Forelimb muscle (tissue), 1 donor: ENCODE measurements around the gene TEX261. TPM values are rescaled to one million over a fixed set of nuclear protein-coding genes. Genes with fewer than 3 reads are reported as not detected.

Source experiments
- DNase-seq: peaks from one replicate; pipeline ENCODE4 v3.0.0-alpha.2; 2013; ENCODE audit warnings: low read depth
- polyA plus RNA-seq: library from polyadenylated mRNA; unstranded; fragments of 120-200 nt; gene quantifications from one replicate; pipeline ENCODE4 v1.2.1, GENCODE V29; 2013; ENCODE audit not compliant: insufficient read length

TEX261 gene
- polyA plus RNA-seq, 1 donor, result 34.2 TPM

DNA sequence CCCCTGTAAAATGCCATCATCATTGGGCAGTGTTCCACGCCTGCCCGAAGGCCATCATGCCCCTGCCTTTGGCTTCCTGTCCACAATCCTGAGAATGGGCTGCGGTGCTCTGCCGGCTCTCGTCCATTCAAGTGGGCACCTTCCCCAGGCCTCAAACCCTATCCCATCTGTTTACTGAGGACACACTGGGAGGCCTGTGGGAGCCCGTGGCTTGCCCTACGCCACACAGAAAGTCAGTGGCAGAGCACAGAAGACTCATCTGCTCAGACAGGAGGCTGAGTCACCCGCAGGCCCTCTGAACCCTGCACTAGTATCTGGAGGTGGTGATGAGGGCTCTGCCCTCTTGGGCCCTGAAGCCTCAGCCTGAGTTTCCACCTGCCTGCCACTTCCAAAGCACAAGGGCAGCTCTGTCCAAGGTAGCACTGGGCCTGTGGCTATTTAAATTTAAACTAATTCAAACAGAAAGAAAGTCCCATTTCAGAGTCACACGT, 35.4 kb downstream of the TEX261 start:
- no peak for DNase-seq

DNA sequence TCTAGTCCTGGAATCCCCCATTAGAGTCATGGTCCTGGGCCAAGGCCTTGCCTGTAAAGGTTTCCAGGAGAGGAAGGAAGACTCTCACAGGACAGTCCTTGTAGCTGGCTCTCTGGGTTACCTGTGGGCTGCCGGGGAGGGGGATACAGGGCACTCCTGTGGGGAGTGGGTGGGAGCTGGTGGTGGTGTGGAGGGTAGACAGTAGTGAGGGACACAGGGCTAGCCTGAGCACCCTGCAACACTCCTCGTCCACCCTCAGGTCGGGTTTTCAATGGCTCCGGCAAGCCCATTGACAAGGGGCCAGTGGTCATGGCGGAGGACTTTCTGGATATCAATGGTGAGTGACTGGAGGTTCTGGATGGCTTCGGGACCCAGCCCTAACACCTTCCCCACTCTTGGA, 35.9 kb downstream of the TEX261 start:
- no peak for DNase-seq

DNA sequence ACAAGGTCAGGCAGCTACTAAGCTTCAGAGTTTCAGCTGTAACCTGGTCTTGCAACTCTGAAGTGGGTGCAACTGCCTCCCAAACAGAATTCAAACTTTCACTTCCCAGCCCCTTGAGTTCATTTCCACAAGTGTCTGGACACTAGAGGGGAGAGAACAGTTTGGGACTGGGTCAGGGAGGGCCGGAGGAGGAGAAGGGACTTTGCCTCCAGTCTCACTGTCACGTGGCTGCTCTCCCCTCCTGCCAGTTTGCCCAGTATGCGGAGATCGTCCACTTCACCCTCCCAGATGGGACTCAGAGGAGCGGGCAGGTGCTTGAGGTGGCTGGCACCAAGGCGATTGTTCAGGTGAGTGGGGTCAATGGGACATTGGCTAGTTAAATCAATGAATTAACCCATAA, 36.9 kb downstream of the TEX261 start:
- no peak for DNase-seq

DNA sequence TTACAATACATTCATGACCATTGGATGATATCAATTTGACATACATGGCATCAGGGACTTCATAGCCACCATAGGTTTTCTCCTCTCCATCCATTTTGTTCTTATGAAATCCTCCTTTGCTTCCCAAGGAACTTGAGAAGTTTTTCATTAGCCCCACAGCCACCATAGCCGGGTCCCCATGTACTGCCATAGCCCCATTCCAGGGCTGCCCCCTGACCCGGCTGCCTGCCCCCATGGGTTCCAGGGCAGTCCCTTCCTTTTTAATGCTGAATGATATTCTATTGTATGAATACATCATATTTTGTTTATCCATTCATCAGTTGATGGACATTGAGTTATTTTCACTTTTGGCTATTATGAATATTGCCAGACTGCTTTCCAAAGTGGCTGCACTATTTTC, 38.5 kb downstream of the TEX261 start:
- DNase-seq, result no peak

DNA sequence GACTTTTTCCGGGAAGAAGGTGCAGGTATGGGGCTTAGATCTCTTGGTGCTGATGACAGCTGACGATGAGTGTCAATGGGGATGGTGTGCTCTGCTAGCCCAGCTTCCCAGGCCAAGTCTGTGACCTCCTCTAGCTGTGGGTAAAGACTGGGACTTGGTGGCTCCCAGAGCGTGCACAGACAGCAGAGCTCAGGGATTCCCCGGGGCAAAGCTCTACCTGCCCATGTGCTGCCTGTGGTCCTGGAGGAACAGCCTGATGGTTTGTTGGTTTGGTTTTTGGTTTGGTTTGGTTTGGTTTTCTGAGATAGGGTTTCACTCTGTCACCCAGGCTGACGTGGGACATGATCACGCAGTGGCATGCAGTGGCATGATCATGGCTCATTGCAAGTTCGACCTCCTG, 39.8 kb downstream of the TEX261 start:
- DNase-seq, result no peak

DNA sequence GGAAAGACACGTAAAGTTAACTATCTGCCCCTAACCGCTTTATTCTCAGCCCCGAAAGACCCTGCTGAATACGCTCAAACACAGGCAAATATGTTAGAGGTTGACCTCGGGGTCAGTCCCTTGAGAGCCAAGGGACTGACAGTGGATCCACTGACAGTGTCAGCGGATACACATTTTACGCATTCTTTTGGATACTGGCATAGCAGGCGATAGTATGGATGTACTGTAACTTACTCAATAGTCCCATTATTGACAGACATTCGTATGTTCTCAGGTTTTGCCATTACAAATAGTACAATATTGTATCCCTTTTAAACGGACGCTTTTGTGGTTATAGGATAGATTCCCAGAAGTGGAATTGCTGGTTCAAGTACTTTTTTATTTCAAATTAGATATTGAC, 45.6 kb downstream of the TEX261 start:
- no peak for DNase-seq

DNA sequence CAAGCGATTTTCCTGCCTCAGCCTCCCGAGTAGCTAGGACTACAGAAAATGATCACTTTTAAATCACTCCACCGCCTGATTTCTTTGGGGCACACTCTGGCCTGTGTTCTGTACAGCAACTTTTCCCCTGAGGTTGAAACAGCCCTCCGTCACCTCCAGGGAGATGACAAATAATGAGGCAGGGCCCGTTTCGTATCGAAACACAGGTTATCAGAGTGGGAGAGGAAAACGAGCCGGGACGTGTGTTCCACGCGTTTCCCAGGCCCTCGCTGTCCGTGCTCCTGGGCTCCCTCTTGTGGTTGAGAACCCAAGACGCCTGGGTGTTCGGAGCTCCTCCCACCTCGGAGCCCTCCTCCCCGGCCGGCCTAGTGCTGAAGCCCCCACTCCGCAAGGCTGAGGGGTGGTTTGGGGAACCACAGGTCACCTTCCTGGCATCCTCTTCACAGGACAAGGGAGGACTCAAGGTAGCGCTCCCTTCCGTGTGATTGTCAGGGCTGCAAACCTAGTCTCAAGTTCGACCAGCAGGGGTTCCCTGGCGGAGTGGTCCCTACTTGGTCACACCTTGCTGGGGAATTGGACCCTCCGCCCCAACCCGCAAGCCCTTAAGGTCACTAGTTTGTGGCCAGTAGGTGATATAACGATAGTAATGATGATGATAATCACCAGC, 46.2 kb downstream of the TEX261 start:
- DNase-seq, result peak; percentile 36

DNA sequence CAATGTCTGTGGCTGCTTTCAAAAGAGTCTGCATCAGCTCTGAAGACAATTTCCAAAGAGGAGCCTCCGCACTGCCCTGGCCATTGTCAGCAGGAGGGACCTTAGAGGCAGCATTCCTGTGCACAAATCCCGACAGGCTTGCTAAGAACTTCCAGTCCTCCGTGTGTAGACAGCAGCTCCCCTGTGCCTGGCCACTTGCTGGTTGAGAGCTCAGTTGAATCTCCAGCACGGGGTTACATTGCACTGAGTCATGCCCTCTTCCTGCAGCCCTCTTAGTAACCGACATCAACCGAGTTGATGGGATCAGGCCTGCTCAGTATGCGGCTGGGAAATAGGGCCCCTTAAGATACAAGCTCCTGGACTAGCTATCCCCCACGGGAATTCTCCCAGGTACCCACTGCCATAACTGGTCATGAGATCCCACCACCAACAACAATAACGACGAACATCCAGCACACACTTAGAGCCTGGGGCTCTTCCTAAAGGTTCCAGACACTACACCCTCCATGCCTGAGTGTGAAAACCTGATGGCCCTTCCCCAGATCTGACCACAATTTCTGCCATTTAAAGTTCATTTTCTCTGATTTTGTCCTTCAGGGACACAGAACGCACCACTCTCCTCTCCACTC, 47.0 kb downstream of the TEX261 start:
- no peak for DNase-seq

DNA sequence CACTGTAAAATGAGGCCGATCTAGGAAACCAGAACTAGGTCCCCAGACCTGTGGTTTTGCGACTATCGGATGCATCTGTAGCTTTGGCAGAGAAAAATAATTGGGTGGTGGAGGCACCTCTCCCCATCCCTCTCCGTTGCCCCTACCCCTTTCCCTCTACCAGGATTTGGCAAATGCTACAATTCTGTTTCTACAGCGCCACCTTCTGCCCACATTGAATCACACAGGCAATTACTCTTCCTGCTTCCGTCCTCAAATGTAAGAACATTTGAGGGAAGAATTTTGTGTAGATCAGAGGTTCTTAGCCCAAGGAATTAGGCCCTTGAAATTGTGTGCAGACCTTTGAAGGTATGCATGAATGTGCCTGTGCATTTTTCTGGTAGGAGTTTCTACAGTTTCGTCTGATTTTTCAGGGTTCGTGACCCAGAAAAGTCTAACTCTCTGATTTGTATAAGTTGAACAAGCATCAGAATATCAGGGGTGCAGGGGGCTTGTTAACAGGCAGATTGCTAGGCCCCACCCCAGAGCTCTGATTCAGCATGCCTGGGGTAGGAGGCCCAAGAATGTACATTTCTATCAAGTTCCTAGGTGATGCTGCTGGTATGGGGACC, 47.7 kb downstream of the TEX261 start:
- DNase-seq, result no peak

DNA sequence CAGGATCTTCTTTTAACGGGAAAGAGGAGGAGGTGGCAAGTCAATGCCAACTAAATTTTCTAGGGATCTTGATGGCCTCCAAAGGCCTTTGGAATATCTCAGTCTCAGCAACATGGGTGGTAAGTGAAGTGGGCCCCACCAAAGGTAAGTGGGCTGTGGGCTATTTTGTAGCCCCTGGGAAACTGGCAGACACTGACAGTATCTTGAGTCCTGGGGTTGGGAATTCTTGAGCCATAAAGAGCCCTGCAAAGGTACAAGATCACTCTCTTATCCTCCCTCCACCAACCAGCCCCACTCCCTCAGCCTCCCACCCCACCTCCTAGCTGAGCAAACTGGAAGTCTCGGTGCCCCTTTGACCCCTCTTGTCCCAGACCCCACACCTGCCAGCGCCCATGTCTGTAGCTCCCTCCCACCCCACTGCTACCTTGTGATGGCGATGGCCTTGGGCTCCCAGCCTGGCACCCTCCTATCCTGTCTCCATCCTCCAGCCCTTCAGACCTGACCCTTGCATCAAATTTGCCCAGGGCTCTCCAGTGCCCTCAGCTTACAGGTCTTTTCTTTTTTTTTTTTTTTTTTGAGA, 50.5 kb downstream of the TEX261 start:
- no peak for DNase-seq

DNA sequence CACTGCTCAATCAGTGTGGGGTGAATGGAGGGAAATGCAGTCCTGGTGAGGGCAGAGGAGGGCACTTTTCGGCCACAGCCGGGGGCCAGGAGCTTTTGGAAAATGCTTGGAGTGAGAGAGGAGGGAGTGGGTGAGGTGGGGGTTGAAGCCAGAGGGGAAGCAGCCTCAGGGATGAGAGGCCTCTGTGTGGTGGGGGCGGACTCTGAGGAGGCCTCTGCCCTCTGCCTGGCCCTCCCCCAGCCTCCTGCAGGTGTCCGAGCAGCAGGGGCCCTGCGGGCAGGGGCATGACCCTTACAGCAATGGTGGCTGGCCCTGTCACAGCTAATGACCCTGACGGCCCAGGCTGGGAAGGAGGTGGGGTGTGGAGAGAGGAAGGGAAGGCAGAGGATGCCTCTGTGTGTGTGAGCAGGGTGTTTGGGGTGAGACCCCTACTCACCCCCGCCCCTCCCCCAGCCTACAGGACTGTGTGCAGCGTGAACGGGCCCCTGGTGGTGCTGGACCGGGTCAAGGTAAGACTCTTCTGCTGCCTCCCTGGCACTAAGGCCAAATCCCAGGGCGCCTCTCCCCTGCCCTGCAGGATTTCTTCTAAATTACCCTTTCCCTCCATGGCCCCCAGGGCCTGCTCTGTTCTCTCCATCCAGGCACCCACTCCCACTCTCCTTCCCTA, 51.3 kb downstream of the TEX261 start:
- DNase-seq, result no peak

DNA sequence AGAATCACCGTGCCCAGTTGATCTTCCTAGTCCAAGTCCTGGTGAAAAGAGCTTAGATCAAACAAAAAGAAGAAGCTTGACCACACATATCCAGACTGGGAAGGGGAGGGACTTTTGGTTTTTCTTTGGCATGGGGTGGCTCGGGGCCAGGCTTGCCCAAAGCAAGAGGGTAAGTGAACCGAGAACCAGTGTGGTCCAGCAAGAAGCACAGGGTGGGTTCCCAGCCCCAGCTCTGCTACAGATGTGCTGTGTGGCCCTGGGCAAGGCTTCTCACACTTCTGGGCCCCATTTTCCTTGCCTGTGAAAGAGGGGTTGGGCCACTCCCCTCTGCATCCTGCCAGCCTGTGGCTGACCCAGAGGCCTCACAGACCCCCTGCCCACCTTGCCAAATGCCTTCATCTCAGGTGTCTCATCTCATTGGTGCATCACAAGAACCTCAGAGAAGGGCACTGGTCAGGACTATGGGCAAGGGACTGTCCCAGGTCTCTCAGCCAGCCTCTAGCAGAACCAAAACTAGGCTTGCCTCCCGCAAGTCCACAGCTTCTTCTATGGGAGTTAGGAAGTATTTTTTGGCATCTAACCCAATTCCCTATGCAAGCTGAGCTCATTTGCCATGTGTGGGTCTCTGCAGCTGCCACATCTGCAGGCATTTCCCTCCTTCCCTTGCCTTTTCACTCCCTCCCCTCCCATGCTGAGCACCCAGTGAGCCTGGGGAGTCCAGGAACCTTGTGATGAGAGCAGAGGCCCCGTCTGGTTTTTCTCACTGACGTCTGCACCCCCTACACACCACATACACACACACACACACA, 52.1 kb downstream of the TEX261 start:
- DNase-seq, result no peak

DNA sequence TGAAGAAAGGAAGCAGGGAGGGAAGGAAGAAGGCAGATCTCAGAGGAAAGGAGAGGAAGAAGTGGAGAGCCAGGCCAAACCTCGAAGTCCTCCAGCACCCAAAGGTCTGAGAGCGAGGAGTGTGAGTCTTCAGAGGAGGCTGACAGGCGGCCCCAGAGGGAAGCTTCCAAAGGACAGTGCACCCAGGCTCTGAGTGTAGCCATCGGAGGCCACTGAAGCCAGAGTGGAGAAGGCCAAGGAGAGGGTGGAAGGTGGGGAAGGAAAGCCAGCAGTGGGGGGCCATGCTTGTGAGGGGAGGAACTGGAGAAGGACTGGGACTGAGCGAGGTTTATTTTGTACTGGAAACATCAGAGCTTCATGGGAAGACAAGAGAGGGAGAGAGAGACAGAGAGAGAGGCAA, 53.0 kb downstream of the TEX261 start:
- DNase-seq, result no peak

DNA sequence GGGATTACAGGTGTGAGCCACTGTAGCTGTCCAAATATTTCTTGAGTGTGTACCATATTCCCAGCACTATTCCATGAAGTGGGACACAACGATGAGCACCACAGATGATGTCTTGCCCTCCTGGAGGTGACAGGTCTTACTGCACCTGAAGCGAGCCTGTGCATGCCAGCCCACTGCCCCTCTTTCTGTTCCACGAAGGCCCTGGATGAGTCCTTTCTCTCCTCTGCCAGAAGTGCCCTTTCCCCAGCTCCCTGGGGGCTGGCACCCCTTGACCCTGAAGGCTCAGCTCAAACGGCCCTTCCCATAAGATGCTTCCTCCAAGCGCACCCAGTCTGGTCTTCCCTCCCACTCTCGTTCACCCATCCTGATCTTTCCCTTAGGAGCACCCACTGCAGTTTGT, 53.5 kb downstream of the TEX261 start:
- no peak for DNase-seq

DNA sequence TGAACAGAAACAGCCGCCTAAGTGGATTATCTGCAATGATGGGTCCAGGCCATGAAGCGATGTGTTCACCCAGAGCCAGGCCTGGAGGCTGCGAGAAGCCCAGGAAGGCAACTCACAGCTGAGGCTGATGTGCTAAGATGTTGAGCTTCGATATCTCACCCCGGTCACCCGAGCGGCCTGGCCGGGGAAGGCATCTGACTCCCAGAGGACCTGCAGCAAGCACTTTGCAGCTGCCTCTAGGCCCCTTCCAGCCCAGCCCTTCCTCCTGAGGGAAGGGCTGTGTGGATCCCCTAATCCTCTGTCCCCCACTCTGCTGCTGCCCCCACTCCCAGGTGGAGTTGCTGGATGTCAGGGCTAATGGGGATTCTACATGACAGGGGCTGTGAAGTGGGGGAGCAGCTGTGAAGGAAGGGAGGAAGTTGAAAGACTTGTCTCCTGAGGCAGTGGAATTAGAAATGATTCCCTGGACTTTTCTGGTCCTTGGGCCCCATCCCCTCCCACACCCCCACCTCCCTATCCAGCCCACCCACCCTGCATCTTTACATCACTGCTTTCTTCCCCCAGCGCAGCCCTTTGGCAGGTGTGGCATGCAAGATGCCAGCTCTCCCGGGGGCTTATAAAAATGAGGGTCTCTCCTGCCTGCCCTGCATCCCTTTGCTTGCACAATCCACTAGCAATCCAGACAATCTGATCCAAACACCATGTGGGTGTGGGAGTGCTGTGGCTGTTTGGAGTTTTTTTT, 54.7 kb downstream of the TEX261 start:
- no peak for DNase-seq

DNA sequence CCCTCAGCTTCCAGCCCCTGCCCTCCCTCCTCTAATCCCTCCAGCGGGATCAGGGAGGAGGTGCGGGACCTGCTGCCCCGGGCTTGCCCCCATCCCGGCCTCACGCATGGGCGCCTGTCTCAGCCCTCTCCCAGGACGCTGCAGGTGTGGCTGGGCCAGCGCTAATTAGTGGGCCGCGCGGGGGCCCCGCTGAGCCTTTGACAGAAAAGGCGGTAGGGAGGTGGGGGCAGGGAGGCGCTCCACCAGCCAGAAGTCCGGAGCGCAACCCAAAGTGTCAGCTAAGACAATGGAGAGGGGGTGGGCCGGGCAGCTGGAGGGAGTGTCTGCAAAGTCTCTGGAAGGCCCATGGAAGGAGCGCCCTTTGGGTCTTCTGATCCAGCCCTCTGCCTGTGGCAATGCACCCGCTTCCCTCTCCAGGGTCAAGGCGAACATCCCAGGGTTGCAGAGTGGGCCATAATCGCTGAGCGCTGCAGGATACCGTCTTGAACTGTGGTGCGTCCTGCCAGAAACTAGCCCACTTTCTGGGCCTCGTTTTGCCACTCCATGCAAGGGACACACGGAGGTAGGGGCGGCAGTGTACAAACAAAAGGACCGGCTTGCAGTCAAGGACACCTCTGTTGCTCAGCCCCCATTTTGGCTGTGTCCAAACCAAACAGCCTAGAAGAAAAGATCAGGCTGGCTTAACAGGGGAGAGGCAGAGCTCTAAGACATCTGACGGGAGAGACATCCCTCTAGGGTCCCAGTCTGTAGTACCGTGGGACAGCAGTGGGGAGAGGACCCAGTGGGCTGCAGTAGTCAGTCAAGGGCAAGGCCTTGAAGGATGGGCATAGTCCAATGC, 55.5 kb downstream of the TEX261 start:
- no peak for DNase-seq

DNA sequence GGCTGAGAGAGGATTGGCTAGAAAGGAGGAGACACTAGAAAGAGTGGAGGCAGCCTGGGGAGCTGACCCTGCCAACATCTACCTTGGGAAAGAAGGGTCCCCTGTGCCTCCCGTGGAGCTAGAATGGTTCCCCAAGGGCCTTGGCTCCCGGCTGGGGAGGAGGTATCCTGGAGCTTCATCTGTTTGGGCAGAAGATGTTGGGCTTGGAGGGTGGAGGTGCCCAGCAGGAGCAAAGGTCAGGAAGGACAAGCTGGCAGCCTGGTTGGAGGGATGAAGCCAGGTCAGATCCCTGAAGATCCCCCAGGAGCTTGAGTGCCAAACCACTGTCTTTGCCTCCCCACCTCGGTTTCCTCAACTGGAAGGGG, 56.1 kb downstream of the TEX261 start:
- no peak for DNase-seq

DNA sequence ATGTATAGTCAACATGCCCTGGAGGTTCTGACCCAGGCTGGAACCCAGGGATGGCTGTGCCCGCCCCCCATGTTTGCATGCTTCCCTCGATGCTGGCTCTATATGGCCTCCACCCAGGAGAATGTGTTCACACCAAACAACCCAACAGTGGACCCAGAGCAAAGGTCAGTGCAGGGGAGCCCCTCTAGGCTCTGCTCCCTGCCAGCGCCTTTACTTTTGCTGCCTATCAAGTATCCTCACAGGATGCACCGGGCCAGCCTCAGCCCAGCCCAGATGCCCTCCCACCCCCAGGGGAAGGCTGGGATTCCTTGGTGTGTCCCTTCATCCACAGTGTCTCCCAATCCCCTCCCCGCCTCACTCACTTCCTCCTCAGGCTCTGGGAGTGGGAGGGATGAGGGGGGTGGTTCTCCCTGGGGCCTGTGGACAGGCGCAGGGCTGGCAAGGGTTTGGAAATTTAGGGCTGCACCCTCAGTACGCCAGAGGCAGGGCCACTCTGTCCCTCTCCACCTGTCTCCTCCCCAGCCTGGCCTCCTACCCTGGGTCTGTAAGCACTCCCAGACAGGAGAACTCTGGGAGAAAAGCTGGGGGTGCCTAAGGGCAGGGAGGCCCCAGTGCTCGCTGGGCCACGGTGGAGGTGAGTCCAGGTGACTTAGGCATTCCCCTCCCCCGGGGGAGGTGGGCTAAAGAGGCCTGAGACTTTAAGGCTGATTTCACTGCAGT, 56.6 kb downstream of the TEX261 start:
- no peak for DNase-seq
